ENCODE data around the gene FAM20B. TPM values are rescaled to one million over a fixed set of nuclear protein-coding genes. Genes with fewer than 3 reads are reported as not detected.

FAM20B gene
- total and polyA plus RNA-seq, 2 experiments from 2014 or later: 10.9 to 16.2 TPM

DNA sequence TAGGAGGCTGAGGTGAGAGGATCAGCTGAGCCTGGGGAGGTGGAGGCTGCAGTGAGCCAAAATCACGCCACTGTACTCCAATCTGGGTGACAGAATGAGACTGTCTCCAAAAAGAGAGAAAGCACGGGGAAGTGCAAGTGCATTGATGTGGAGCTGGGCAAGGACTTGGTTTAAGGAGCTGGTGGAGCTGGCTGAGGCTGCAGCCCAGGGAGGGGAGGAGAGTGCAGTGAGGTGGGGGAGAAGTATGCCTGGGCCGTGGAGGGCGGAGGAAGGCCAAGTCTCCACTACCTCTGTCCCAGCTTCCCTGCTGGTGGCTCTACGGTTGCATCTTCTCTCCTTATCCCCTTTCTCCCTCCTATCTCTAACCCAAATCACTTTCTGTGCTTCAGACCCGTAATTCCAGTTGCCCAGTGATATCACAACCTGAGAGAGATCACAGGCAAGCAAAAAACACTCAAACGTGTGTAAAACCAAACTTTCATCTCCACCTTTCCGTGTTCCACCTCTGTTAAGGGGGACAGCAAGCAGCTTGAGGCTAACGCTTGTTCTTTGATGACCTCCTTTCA is 67.3 kb downstream of the FAM20B start:
- TF ChIP-seq, protein P1, sequence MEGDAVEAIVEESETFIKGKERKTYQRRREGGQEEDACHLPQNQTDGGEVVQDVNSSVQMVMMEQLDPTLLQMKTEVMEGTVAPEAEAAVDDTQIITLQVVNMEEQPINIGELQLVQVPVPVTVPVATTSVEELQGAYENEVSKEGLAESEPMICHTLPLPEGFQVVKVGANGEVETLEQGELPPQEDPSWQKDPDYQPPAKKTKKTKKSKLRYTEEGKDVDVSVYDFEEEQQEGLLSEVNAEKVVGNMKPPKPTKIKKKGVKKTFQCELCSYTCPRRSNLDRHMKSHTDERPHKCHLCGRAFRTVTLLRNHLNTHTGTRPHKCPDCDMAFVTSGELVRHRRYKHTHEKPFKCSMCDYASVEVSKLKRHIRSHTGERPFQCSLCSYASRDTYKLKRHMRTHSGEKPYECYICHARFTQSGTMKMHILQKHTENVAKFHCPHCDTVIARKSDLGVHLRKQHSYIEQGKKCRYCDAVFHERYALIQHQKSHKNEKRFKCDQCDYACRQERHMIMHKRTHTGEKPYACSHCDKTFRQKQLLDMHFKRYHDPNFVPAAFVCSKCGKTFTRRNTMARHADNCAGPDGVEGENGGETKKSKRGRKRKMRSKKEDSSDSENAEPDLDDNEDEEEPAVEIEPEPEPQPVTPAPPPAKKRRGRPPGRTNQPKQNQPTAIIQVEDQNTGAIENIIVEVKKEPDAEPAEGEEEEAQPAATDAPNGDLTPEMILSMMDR (IDR thresholded peaks at IDR 0.05; ENCODE audit: low read depth, low read length): no peak
- Histone ChIP-seq H3K36me3 (peaks cover 6% of the 10 kb centered on the region), H3K9me3 (ENCODE audit: low read depth) (no peaks in the 10 kb centered on the region), H3K27ac (no peak overlapping the region), H3K27me3 (no peaks in the 10 kb centered on the region), H3K4me3 (no peak overlapping the region), H3K4me1 (ENCODE audit: low read depth) (no peaks in the 10 kb centered on the region)
- DNase-seq (ENCODE audit: low read depth in 1 of 2, low spot score in 1 of 2): no peak

DNA sequence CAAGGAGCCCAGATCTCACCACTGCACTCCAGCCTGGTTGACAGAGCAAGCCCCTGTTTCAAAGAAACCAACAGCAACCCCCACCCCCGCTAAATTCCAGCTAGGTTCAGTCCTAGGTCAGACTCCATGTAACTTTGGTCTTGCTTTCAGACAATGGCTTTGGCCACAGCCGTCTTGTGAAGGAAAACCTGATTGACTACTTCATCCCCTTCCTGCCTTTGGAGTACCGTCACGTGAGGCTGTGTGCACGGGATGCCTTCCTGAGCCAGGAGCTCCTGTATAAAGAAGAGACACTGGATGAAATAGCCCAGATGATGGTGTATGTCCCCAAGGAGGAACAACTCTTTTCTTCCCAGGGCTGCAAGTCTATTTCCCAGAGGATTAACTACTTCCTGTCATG is 69.1 kb downstream of the FAM20B start:
- H3K9me3 ChIP-seq (ENCODE audit: low read depth): no peaks in the 10 kb centered on the region
- H3K27ac ChIP-seq: no peak overlapping the region
- TF ChIP-seq, protein P1 (IDR thresholded peaks at IDR 0.05; ENCODE audit: low read depth, low read length): no peak
- no peaks in the 10 kb centered on the region for H3K4me1 ChIP-seq (ENCODE audit: low read depth)
- no peaks in the 10 kb centered on the region for H3K27me3 ChIP-seq
- peaks cover 6% of the 10 kb centered on the region for H3K36me3 ChIP-seq
- H3K4me3 ChIP-seq: no peak overlapping the region
- DNase-seq (ENCODE audit: low read depth in 1 of 2, low spot score in 1 of 2): no peak

DNA sequence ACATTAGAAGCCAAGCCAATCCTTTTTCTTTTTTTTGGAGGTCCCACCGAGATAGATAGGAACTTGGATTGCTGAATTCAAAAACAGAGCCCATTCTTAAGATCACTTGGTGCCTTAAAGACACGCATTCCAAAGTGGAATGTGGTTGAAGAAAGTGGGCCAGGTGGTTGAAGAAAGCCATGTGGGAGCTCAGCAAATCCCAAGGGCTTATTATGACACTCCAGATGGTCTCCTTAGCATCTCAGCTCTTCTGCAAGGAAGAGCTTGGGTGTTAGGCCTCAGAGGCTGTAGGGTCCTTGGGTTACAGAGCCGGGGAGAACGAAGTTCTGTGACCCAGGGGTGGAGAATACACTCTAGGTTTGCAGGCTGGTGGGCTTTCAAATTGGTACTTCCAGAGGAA is 69.7 kb downstream of the FAM20B start:
- no peaks in the 10 kb centered on the region for H3K27me3 ChIP-seq
- no peak overlapping the region for H3K27ac ChIP-seq
- no peaks in the 10 kb centered on the region for H3K9me3 ChIP-seq (ENCODE audit: low read depth)
- no peaks in the 10 kb centered on the region for H3K4me1 ChIP-seq (ENCODE audit: low read depth)
- H3K4me3 ChIP-seq: no peak overlapping the region
- TF ChIP-seq, protein P1 (IDR thresholded peaks at IDR 0.05; ENCODE audit: low read depth, low read length): no peak
- DNase-seq (ENCODE audit: low read depth in 1 of 2, low spot score in 1 of 2): no peak
- H3K36me3 ChIP-seq: peaks cover 6% of the 10 kb centered on the region

DNA sequence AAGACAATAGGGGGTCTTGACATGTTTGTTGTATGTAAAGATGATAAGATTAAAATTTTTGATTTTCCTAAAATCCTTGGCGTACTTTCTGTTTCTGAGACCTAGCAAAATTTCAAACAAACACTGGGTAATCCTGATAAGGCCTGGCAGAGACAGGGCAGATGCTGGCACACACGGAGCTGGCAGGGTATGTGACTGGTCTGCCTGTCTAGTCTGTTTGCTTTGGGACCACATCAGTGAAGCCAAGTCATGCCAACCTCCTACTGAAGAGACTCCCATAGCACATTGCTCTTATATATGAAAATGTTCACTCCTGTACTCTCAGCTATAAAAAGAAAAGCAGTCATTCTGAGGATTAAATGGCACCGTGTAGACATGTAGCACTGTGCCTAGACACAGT is 70.2 kb downstream of the FAM20B start:
- TF ChIP-seq, protein P1 (IDR thresholded peaks at IDR 0.05; ENCODE audit: low read depth, low read length): no peak
- Histone ChIP-seq H3K4me1 (ENCODE audit: low read depth) (no peaks in the 10 kb centered on the region), H3K27ac (no peak overlapping the region), H3K4me3 (no peak overlapping the region), H3K36me3 (peaks cover 6% of the 10 kb centered on the region), H3K27me3 (no peaks in the 10 kb centered on the region), H3K9me3 (ENCODE audit: low read depth) (no peaks in the 10 kb centered on the region)
- DNase-seq (ENCODE audit: low read depth in 1 of 2, low spot score in 1 of 2): no peak

DNA sequence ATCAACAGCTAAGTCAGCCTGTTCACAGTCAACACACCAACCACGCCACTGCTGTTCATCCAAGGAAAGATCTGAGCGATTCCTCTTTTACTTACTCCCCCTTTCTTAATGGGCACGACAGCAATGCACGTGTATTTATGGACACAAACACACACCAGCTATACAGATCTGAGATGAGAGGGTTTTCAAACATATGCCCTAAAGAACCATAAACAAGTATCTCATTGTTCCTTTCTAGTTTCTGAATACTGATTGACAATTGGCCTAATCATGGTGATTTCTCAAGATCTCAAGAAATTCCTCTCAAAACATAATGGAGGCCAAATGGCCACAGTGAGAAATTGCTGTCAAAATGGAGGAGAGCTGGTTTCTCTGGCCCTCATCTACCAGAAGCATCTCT is 74.2 kb downstream of the FAM20B start:
- Histone ChIP-seq H3K27ac (no peak overlapping the region), H3K9me3 (ENCODE audit: low read depth) (no peaks in the 10 kb centered on the region), H3K4me1 (ENCODE audit: low read depth) (peaks cover 19% of the 10 kb centered on the region), H3K4me3 (no peak overlapping the region), H3K27me3 (no peaks in the 10 kb centered on the region), H3K36me3 (peaks cover under 1% of the 10 kb centered on the region)
- DNase-seq (ENCODE audit: low read depth in 1 of 2, low spot score in 1 of 2): no peak
- TF ChIP-seq, protein P1 (IDR thresholded peaks at IDR 0.05; ENCODE audit: low read depth, low read length): no peak

All from cardiac muscle cell (in vitro differentiated cells and primary cell).